Epithelial cell of esophagus (primary cell): Measurements from ENCODE around the gene GRK2.

Experiments
- DNase-seq: peaks from one replicate; pipeline ENCODE4 v3.0.0; 2010; ENCODE audit warnings: low read depth
- H3K4me3 ChIP-seq: 2 replicates; pipeline ENCODE4 v1.5.1; 2011; ENCODE audit warnings: mild to moderate bottlenecking, low read length, control low read depth
- TF ChIP-seq, protein P1 (sequence below): IDR thresholded peaks from 2 replicates; pipeline ENCODE4 v1.5.1; 2011; ENCODE audit warnings: low read depth, mild to moderate bottlenecking, low read length, control low read depth, inconsistent platforms; ENCODE audit not compliant: insufficient read depth; ENCODE audit errors: missing control alignments

The GRK2 gene

DNA sequence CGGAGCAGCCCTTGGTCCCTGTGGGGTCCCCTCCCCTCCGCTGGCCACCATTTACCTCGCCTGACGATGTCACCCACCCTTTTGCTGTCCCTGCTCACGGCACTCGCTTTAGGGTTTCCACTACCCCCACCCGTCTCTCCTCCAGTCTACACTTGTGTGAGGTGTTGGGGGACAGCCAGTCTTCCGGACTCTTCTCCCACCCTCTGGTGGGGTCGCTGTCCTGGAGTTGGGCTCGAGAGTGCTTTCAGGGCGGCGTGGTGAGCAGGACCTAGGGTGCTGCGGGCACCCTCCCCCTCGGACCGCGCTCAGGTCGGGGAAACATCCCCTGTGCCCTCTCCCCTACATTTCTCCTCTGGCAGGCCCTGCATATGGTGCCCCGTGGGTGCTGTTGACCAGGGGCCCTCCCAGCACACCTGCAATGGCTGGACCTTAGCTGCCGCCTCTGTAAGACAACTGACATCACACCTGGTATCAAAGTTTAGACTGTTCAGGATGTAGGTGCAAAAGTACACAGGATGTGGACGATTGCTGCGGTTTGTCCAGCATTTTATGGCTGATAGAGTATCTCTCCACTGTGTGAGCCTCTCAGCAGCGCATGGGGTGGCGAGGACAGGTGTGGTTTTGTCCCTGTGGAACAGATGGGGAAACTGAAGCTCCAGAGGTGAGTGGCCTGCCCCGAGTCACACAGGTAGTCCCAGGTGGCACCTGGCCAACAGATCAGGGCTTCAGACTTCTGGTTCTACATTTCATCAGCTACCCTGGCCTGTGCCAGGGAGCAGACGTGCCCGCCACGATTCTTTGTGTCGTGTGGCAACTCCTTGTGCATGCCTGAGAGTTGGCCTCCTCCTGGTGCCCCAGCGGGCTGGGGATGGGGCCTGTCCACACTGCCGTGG is 1.2 kb downstream of the GRK2 start:
- H3K4me3 ChIP-seq = peak overlapping the region; percentile 79
- TF ChIP-seq, protein P1, sequence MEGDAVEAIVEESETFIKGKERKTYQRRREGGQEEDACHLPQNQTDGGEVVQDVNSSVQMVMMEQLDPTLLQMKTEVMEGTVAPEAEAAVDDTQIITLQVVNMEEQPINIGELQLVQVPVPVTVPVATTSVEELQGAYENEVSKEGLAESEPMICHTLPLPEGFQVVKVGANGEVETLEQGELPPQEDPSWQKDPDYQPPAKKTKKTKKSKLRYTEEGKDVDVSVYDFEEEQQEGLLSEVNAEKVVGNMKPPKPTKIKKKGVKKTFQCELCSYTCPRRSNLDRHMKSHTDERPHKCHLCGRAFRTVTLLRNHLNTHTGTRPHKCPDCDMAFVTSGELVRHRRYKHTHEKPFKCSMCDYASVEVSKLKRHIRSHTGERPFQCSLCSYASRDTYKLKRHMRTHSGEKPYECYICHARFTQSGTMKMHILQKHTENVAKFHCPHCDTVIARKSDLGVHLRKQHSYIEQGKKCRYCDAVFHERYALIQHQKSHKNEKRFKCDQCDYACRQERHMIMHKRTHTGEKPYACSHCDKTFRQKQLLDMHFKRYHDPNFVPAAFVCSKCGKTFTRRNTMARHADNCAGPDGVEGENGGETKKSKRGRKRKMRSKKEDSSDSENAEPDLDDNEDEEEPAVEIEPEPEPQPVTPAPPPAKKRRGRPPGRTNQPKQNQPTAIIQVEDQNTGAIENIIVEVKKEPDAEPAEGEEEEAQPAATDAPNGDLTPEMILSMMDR = no peak
- DNase-seq = no peak

DNA sequence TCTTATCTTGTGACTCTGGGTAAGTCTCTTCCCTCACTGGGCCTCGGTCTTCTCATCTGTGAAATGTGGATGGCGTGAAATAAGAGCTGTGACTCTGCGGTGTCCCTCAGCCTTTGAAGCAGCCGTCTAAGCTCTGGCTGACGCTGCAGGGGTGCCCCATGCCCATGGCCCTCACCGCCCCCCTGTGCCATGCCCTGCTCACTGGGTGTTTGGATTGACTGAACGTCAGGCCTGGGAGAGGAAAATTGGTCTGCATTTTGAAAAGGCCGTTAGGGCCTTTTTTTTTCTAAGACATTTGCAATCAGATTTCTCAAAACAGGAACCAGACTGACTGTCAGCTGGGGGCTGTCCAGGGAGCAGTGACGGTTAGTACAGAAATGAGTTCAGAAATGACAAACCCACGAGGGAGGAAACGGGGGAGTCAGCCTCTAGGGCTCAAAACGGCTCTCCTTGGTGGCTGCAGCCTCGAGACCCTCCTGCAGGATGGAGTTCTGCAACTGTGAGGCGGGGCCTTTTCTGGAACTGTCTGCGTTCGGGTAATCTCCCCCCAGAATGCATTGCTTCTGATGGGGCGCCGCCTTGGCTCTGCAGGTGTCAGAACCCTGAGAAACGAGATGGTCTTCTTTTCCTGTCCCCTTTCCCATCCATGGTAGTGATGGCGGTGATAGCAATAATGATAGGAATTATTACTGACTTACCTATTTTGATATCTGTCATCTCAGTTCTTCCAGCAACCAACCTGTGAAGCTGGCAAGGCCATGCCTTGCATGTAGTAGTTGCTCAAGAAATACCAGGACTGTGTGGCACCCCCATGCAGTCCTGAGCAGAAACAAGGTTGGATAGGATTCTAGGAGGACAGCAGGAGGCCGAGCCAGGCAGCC is 2.0 kb downstream of the GRK2 start:
- no peak for DNase-seq
- TF ChIP-seq, protein P1 = no peak
- H3K4me3 ChIP-seq = peak overlapping the region; percentile 79

DNA sequence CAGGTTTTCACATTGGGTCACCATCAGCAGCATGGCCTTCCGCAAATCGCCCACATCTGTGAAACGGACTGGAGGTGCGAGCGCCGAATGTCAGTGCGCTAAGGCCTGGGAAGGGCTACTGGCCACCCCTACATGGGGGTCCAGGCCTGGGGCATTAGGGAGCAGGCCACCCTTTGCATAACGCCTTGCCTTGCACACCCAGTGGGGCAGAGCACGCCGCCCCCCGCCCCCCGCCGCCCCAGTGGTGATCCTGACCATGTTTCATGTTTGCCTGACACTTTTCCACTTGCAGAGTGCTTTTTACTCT is 2.6 kb downstream of the GRK2 start:
- TF ChIP-seq, protein P1 = no peak
- no peak for DNase-seq
- no peak overlapping the region for H3K4me3 ChIP-seq

- TF ChIP-seq, protein P1 = no peak
- DNase-seq = no peak
- H3K4me3 ChIP-seq = peak overlapping the region; percentile 20
Observed at GRCh38 chr11:67269401-67270255, 3.4 kb downstream of the GRK2 start.

- peak overlapping the region; percentile 20 for H3K4me3 ChIP-seq
- TF ChIP-seq, protein P1 = no peak
- peak; percentile 48 for DNase-seq
Observed at GRCh38 chr11:67270256-67271204, 4.3 kb downstream of the GRK2 start.

DNA sequence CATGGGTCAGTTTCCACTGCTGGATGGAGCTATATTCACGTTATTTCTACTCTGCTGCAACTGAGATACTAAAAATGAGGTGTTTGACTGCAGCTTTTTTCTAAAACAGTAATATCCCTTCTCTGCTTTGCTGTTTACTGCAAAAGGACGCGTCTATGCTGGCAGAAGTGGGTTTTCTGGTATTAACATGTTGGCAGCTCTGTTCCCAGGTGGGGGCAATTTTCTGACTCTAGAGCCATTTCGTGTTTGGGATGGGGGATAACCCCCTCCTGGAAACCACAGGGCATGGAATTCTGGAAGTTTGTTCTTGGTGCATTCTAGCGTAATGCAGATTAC is 4.9 kb downstream of the GRK2 start:
- no peak for DNase-seq
- no peak overlapping the region for H3K4me3 ChIP-seq

More for the DNA sequence above, 4.9 kb downstream of the GRK2 start:
- TF ChIP-seq, protein P1 = no peak
